Mesendoderm (in vitro differentiated cells): ENCODE results near the gene SLC25A46. TPM values are rescaled to one million over a fixed set of nuclear protein-coding genes. Genes with fewer than 3 reads are reported as not detected.
A peak's percentile ranks its signal among the peaks of the same experiment; 100 is the strongest.
"Not testable (repeated sequence)": the region's sequence is repeated elsewhere in the genome, so short reads cannot be mapped to it uniquely, and the experiment has no call there.

Source experiments
- DNase-seq: peaks from one replicate; pipeline ENCODE4 v3.0.0; 2013
- H2AK5ac ChIP-seq: 2 replicates; pipeline ENCODE4 v1.6.1; 2013; ENCODE audit warnings: low read length, inconsistent platforms
- H2BK120ac ChIP-seq: 2 replicates; pipeline ENCODE4 v1.6.1; 2013; ENCODE audit warnings: low read depth, mild to moderate bottlenecking, low read length, moderate library complexity, mixed read lengths
- H2BK15ac ChIP-seq: replicated peaks from 2 replicates; pipeline ENCODE4 v1.6.1; 2013; ENCODE audit warnings: low read depth, mild to moderate bottlenecking, moderate library complexity
- H2BK5ac ChIP-seq: 2 replicates; pipeline ENCODE4 v1.6.1; 2013; ENCODE audit warnings: low read length, inconsistent platforms
- H3K18ac ChIP-seq: 2 replicates; pipeline ENCODE4 v1.6.1; 2013; ENCODE audit warnings: mild to moderate bottlenecking, low read length, mixed read lengths
- H3K23ac ChIP-seq: one replicate; pipeline ENCODE4 v1.6.1; 2013; ENCODE audit warnings: low read length
- H3K27ac ChIP-seq: 2 replicates; pipeline ENCODE4 v1.5.1; 2013; ENCODE audit warnings: low read depth, mild to moderate bottlenecking, inconsistent platforms, low read length, moderate library complexity
- H3K27me3 ChIP-seq: 2 replicates; pipeline ENCODE4 v1.6.1; 2013; ENCODE audit warnings: low read length, control low read depth, mild to moderate bottlenecking, inconsistent platforms; ENCODE audit not compliant: insufficient read depth, poor library complexity
- H3K36me3 ChIP-seq: 2 replicates; pipeline ENCODE4 v1.6.1; 2013; ENCODE audit warnings: low read length, inconsistent platforms; ENCODE audit not compliant: control insufficient read depth, insufficient read depth
- H3K4ac ChIP-seq: one replicate; pipeline ENCODE4 v1.6.1; 2013; ENCODE audit warnings: low read depth, mild to moderate bottlenecking, low read length, moderate library complexity
- H3K4me1 ChIP-seq: 2 replicates; pipeline ENCODE4 v1.6.1; 2013; ENCODE audit warnings: low read depth, low read length, inconsistent platforms; ENCODE audit not compliant: control insufficient read depth
- H3K4me2 ChIP-seq: 2 replicates; pipeline ENCODE4 v1.6.1; 2013; ENCODE audit warnings: low read length
- H3K4me3 ChIP-seq: 2 replicates; pipeline ENCODE4 v1.5.1; 2013; ENCODE audit warnings: mild to moderate bottlenecking, low read length
- H3K56ac ChIP-seq: one replicate; pipeline ENCODE4 v1.6.1; 2013; ENCODE audit warnings: low read length
- H3K79me1 ChIP-seq: 2 replicates; pipeline ENCODE4 v1.6.1; 2013; ENCODE audit warnings: low read length, inconsistent platforms
- H3K79me2 ChIP-seq: 2 replicates; pipeline ENCODE4 v1.6.1; 2013; ENCODE audit warnings: mild to moderate bottlenecking, low read length; ENCODE audit not compliant: control insufficient read depth, insufficient read depth
- H3K9ac ChIP-seq: 2 replicates; pipeline ENCODE4 v1.6.1; 2013; ENCODE audit warnings: low read length, inconsistent platforms
- H4K5ac ChIP-seq: one replicate; pipeline ENCODE4 v1.6.1; 2013; ENCODE audit warnings: low read length
- H4K8ac ChIP-seq: one replicate; pipeline ENCODE4 v1.6.1; 2013; ENCODE audit warnings: low read depth, mild to moderate bottlenecking, control low read depth, low read length, moderate library complexity
- WGBS: extraction: QIAGEN DNeasy Blood & Tissue Kit; methylation state at CpG from one replicate; pipeline ENCODE4 v1.1.7; 2013; ENCODE audit warnings: low lambda C conversion rate, missing lambda C conversion rate; ENCODE audit not compliant: insufficient coverage; ENCODE audit errors: extremely low coverage; 5-methylcytosine and 5-hydroxymethylcytosine counted together
- polyA plus RNA-seq, 2 experiments: library from polyadenylated mRNA; stranded (reverse); fragments of 200-250 nt; gene quantifications; one replicate each; pipeline ENCODE4 v1.2.3, GENCODE V29; 2013

Gene SLC25A46
- polyA plus RNA-seq (2013, experiment 1 of 2), result 19.4 TPM
- 19.8 TPM for polyA plus RNA-seq (2013, experiment 2 of 2)

DNA sequence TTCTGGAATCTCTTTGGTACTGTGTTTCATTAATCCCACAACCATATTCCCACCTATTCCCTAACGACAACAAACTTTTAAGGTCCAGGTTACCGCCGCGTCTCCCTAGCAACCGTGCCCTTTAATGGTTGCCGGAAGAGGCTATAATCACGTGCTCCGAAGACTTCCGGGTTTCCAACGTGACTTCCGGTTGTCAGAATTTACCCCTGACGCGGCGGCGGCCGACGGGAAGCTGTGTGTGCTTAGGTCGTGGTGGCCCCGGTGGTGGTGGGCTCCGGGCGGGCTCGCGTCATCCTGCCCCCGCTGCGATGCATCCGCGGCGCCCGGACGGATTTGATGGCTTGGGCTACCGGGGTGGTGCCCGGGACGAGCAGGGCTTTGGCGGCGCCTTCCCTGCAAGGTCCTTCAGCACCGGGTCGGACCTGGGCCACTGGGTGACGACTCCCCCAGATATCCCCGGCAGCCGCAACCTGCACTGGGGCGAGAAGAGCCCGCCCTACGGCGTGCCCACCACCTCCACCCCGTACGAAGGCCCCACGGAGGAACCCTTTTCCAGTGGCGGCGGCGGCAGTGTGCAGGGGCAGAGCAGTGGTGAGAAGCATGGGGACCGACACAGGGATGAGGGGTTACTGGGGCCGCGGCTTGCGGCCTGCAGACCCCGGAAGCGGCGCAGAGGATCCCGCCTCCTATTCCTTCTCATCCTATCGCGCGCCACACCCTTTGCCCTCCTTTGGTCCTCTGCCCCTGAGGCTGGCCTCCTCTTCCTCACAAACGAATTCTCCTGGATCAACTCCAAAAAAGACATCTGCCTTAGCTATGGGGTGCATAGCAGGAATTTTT, at the start of gene SLC25A46:
TSS of gene SLC25A46 (plus strand) at position 196 of the 840 bp plus-strand sequence. CDS start at position 309, 113 bp downstream.
- Histone ChIP-seq H3K27ac (peak within 1 kb of the TSS; percentile 59), H3K9ac (peak within 1 kb of the TSS; percentile 80), H3K4me1 (no peaks in the 10 kb centered on the region), H3K4ac (no peak within 1 kb of the TSS), H3K27me3 (no peaks in the 10 kb centered on the region), H4K8ac (no peak within 1 kb of the TSS), H3K79me1 (no peaks in the 10 kb centered on the region), H3K23ac (no peak within 1 kb of the TSS), H3K36me3 (no peaks in the 10 kb centered on the region), H3K56ac (peak within 1 kb of the TSS; percentile 90), H2BK15ac (no peak within 1 kb of the TSS), H2BK120ac (no peak within 1 kb of the TSS), H3K4me3 (peak within 1 kb of the TSS; percentile 80), H3K18ac (peak within 1 kb of the TSS; percentile 57), H2BK5ac (no peak within 1 kb of the TSS), H4K5ac (no peak within 1 kb of the TSS), H2AK5ac (no peak within 1 kb of the TSS), H3K79me2 (no peaks in the 10 kb centered on the region), H3K4me2 (peak within 1 kb of the TSS; percentile 81)
- no CpG with 5 or more reads among the region's 62 CpGs for WGBS
- peak; percentile 96 for DNase-seq

DNA sequence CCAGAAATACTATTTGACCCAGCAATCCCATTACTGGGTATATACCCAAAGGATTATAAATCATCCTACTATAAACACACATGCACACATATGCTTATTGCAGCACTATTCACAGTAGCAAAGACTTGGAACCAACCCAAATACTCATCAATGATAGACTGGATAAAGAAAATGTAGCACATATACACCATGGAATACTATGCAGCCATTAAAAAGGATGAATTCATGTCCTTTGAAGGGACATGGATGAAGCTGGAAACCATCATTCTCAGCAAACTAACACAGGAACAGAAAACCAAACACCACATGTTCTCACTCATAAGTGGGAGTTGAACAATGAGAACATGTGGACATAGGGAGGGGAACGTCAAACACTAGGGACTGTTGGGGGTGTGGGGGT, 48.2 kb upstream of the SLC25A46 start:
- H3K79me1 ChIP-seq, H3K36me3 ChIP-seq, H3K79me2 ChIP-seq, H3K4me1 ChIP-seq, H3K18ac ChIP-seq, DNase-seq, H3K23ac ChIP-seq, H2BK120ac ChIP-seq, H3K4ac ChIP-seq, H4K8ac ChIP-seq, H3K27ac ChIP-seq, H3K27me3 ChIP-seq, H3K4me3 ChIP-seq, H3K56ac ChIP-seq, H2BK15ac ChIP-seq, H4K5ac ChIP-seq, H3K9ac ChIP-seq, H2AK5ac ChIP-seq, H3K4me2 ChIP-seq, H2BK5ac ChIP-seq: not testable (repeated sequence)
- WGBS, result no CpG with 5 or more reads among the region's 1 CpG

GRCh38 chr5:110692669-110693068, 46.1 kb upstream of the SLC25A46 start:
- no CpG with 5 or more reads among the region's 5 CpGs for WGBS
- not testable (repeated sequence) for H3K9ac ChIP-seq, H3K36me3 ChIP-seq, H2BK15ac ChIP-seq, H3K4me1 ChIP-seq, H3K79me1 ChIP-seq, H2AK5ac ChIP-seq, H2BK5ac ChIP-seq, H4K5ac ChIP-seq, H3K56ac ChIP-seq, H2BK120ac ChIP-seq, H3K4me3 ChIP-seq, H3K4ac ChIP-seq, H3K4me2 ChIP-seq, H4K8ac ChIP-seq, H3K79me2 ChIP-seq, H3K23ac ChIP-seq, H3K18ac ChIP-seq, H3K27me3 ChIP-seq, H3K27ac ChIP-seq
- peak; percentile 22 for DNase-seq

DNA sequence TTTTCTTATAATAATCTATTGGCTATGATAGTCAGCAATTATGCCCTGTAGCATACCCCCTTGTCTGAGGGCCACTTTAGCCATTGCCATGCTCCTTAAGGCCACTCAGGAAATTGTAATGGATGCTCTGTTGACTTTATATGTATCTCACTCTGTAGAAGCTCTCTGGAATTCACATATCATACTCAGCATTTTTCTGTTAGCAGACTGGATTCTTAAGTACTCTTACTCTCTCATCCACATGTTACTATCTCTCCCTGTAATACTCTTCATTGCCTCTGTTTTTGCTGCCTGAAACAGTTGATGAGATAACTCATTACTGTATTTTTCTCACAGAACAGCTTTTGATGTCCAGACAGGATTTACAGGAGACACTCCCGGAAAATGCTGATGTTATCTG, 36.5 kb upstream of the SLC25A46 start:
- no peak overlapping the region for H3K4me2 ChIP-seq
- H2BK15ac ChIP-seq, result no peak overlapping the region
- no peak overlapping the region for H2BK120ac ChIP-seq
- no CpG with 5 or more reads among the region's 1 CpG for whole genome bisulfite sequencing
- no peak for DNase-seq
- H3K27me3 ChIP-seq, result no peaks in the 10 kb centered on the region
- no peak overlapping the region for H3K9ac ChIP-seq
- H3K4me1 ChIP-seq, result no peaks in the 10 kb centered on the region
- no peak overlapping the region for H3K27ac ChIP-seq
- no peak overlapping the region for H3K56ac ChIP-seq
- H3K18ac ChIP-seq, result no peak overlapping the region
- H2AK5ac ChIP-seq, result no peak overlapping the region
- H4K8ac ChIP-seq, result no peak overlapping the region
- H4K5ac ChIP-seq, result no peak overlapping the region
- H2BK5ac ChIP-seq, result no peak overlapping the region
- H3K23ac ChIP-seq, result no peak overlapping the region
- H3K36me3 ChIP-seq, result no peaks in the 10 kb centered on the region
- no peak overlapping the region for H3K4ac ChIP-seq
- no peaks in the 10 kb centered on the region for H3K79me2 ChIP-seq
- H3K4me3 ChIP-seq, result no peak overlapping the region
- H3K79me1 ChIP-seq, result no peaks in the 10 kb centered on the region

DNA sequence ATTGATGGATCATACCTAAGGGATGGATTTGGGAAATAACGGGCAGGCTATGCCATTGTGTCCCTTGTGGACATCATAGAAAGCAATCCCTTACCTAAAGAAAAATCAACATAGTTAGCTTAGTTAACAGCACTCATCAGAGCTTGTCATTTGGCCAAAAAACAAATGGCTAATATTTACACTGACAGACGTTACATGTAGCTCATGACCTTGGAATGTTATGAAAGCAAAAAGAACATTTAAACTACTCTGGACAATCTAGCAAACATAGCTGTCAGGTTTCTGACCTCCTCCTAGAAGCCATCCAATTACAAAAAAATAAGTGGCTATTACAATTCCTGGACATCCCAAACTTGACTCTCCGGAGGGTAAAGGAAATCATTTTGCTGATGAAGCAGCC, 36.1 kb upstream of the SLC25A46 start:
- H3K4me2 ChIP-seq, result no peak overlapping the region
- H3K4me1 ChIP-seq, result no peaks in the 10 kb centered on the region
- DNase-seq, result no peak
- no peak overlapping the region for H4K8ac ChIP-seq
- no peak overlapping the region for H3K4me3 ChIP-seq
- H3K56ac ChIP-seq, result no peak overlapping the region
- H4K5ac ChIP-seq, result no peak overlapping the region
- no peaks in the 10 kb centered on the region for H3K79me2 ChIP-seq
- H3K36me3 ChIP-seq, result no peaks in the 10 kb centered on the region
- H3K27me3 ChIP-seq, result no peaks in the 10 kb centered on the region
- H3K9ac ChIP-seq, result no peak overlapping the region
- no peak overlapping the region for H3K18ac ChIP-seq
- H3K23ac ChIP-seq, result no peak overlapping the region
- no peak overlapping the region for H2BK15ac ChIP-seq
- H2AK5ac ChIP-seq, result no peak overlapping the region
- no CpG with 5 or more reads among the region's 3 CpGs for WGBS
- H2BK5ac ChIP-seq, result no peak overlapping the region
- H3K4ac ChIP-seq, result no peak overlapping the region
- no peak overlapping the region for H2BK120ac ChIP-seq
- no peaks in the 10 kb centered on the region for H3K79me1 ChIP-seq
- H3K27ac ChIP-seq, result no peak overlapping the region
